Gastroesophageal sphincter (tissue), 4 donors: Measurements from ENCODE around the gene CLEC2L. TPM values are rescaled to one million over a fixed set of nuclear protein-coding genes. Genes with fewer than 3 reads are reported as not detected.

ENCODE experiments used
- ATAC-seq: fragments of 150-250 bp; one replicate; pipeline ENCODE4 v1.9.1; 2016; ENCODE audit warnings: mild to moderate bottlenecking, moderate library complexity
- H3K27ac ChIP-seq, 4 donors: fragments of 200-600 bp; sonication (generic) in 3 of 4; 1 replicate in 3 of 4; 2 replicates in 1 of 4; pipeline ENCODE4 v1.5.1; 2016 to 2019
- H3K27me3 ChIP-seq: fragments of 200-600 bp; sonication (generic); one replicate; pipeline ENCODE4 v1.5.1; 2019
- H3K36me3 ChIP-seq, 2 donors: fragments of 200-600 bp; sonication (generic); one replicate each; pipeline ENCODE4 v1.5.1; 2019; ENCODE audit warnings: control low read depth in 1 of 2
- H3K4me1 ChIP-seq, 3 donors: fragments of 200-600 bp; sonication (generic); 1 replicate in 2 of 3; 2 replicates in 1 of 3; pipeline ENCODE4 v1.5.1; 2016 to 2019; ENCODE audit warnings: control low read depth in 2 of 3
- H3K4me3 ChIP-seq, 2 donors: fragments of 200-600 bp; sonication (generic); one replicate each; pipeline ENCODE4 v1.5.1; 2019; ENCODE audit warnings: mild to moderate bottlenecking in 1 of 2, moderate library complexity in 1 of 2
- H3K9me3 ChIP-seq, 3 donors: fragments of 200-600 bp; sonication (generic); one replicate each; pipeline ENCODE4 v1.5.1; 2017 to 2019; ENCODE audit warnings: control low read depth in 2 of 3
- EP300 ChIP-seq: sonication (generic); formaldehyde crosslinking; IDR thresholded peaks from one replicate; pipeline ENCODE4 v1.6.1; 2017; ENCODE audit warnings: antibody characterized with exemption, mild to moderate bottlenecking
- POLR2A ChIP-seq, 2 donors: fragments of 450-650 bp; IDR thresholded peaks; one replicate each; pipeline ENCODE4 v1.6.1; 2017; ENCODE audit warnings: antibody characterized with exemption in 2 of 2, mild to moderate bottlenecking in 2 of 2, moderate library complexity in 1 of 2
- POLR2AphosphoS5 ChIP-seq: sonication (generic); formaldehyde crosslinking; IDR thresholded peaks from one replicate; pipeline ENCODE4 v1.6.1; 2017; ENCODE audit warnings: antibody characterized with exemption
- WGBS, 2 donors: methylation state at CpG; one replicate each; pipeline ENCODE4 v1.1.5; 2018; ENCODE audit warnings: low coverage in 1 of 2; 5-methylcytosine and 5-hydroxymethylcytosine counted together
- total RNA-seq, 4 donors: library from RNA; depleted of rRNA; stranded (reverse); fragments of >200 nt; gene quantifications; one replicate each; pipeline ENCODE4 v1.1.0, GENCODE V29; 2016
- TF ChIP-seq, protein P1 (sequence below), 4 experiments: fragments of 200-600 bp in 2 of 4; fragments of 450-650 bp in 2 of 4; sonication (generic) in 1 of 4; IDR thresholded peaks; one replicate each; pipeline ENCODE4 v1.5.1; 2017 to 2019; ENCODE audit warnings: antibody characterized with exemption in 4 of 4, mild to moderate bottlenecking in 2 of 4, moderate library complexity in 2 of 4

CLEC2L gene
- total RNA-seq, 4 donors from 2014 or later, result 0.39 TPM; not detected in 3

DNA sequence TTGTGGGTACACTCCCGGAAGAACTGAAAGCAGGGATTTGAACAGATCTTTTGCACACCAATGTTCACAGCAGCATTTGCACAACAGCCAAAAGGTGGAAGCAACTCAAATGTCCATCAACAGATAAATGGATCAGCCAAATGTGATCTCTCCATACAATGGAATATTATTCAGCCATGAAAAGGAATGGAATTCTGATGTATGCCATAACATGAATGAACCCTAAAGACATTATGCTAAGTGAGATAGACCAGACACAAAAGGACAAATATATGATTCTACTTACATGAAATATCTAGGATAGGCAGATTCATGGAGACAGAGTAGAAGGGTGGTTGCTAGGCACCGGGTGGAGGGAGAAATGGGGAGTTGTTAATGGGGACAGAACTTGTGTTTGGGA lies 36.7 kb downstream of the CLEC2L start:
- H3K4me3 ChIP-seq, result no peak overlapping the region
- no peaks in the 10 kb centered on the region for H3K9me3 ChIP-seq
- peaks cover 30% of the 10 kb centered on the region for H3K27me3 ChIP-seq
- 83 to 85% methylated on average over 1 to 2 of the region's 2 CpGs for WGBS, 2 donors
- H3K4me1 ChIP-seq, result no peaks in the 10 kb centered on the region
- TF ChIP-seq POLR2A (IDR thresholded peaks at IDR 0.05) (no peak), EP300 (no peak), POLR2AphosphoS5 (no peak)
- TF ChIP-seq, protein P1, sequence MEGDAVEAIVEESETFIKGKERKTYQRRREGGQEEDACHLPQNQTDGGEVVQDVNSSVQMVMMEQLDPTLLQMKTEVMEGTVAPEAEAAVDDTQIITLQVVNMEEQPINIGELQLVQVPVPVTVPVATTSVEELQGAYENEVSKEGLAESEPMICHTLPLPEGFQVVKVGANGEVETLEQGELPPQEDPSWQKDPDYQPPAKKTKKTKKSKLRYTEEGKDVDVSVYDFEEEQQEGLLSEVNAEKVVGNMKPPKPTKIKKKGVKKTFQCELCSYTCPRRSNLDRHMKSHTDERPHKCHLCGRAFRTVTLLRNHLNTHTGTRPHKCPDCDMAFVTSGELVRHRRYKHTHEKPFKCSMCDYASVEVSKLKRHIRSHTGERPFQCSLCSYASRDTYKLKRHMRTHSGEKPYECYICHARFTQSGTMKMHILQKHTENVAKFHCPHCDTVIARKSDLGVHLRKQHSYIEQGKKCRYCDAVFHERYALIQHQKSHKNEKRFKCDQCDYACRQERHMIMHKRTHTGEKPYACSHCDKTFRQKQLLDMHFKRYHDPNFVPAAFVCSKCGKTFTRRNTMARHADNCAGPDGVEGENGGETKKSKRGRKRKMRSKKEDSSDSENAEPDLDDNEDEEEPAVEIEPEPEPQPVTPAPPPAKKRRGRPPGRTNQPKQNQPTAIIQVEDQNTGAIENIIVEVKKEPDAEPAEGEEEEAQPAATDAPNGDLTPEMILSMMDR (IDR thresholded peaks at IDR 0.05), result no peak
- no peaks in the 10 kb centered on the region for H3K36me3 ChIP-seq
- no peak for ATAC-seq
- H3K27ac ChIP-seq, result no peak overlapping the region

DNA sequence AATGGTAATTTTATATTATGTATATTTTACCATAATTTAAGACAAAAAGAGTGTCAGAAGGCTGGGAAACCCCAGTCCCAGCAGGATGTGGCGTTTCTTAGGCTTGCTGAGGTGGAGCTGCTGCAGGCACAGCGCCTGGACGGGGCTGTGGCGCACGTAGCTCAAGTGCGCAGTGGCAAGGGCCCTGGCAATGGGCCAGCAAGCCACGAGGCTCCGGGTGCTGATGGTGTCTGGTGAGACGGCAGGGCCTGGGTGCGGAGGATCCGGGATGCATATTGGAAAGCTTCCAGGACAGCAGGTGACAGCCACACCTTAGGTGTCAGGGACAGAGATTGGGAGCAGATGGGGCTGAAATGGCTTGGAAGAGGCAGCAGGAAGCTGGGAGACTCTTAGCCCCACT lies 37.2 kb downstream of the CLEC2L start:
- Histone ChIP-seq H3K4me3 (no peak overlapping the region), H3K27me3 (peaks cover 30% of the 10 kb centered on the region), H3K27ac (no peak overlapping the region), H3K9me3 (no peaks in the 10 kb centered on the region), H3K4me1 (no peaks in the 10 kb centered on the region), H3K36me3 (no peaks in the 10 kb centered on the region)
- WGBS, 2 donors, result 86% methylated on average over 9 of the region's 11 CpGs; no CpG with 5 or more reads in 1 of the 2 donors
- TF ChIP-seq EP300 (no peak), POLR2AphosphoS5 (peak; percentile 4), POLR2A (IDR thresholded peaks at IDR 0.05) (no peak)
- TF ChIP-seq, protein P1 (IDR thresholded peaks at IDR 0.05), result no peak
- ATAC-seq, result no peak

DNA sequence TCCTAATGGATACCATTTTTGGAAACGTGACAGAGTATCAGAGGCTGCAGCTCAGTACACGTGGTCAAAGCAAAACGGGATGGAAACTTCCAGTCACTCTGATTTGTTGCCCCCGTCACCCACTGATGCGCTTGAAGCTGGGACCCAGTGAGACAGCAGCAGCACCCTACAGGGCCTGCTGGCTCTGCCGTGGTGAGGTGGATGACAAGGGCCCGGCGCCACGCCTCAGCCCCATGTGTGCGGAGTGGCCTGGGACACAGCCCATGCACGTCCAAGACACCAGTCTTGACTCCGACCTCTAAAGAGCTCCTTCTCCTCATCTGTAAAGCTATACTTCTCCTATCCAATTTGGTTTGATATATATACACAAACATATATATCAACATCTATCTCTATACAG lies 39.0 kb downstream of the CLEC2L start:
- H3K9me3 ChIP-seq, result no peaks in the 10 kb centered on the region
- TF ChIP-seq, protein P1 (IDR thresholded peaks at IDR 0.05), result no peak
- TF ChIP-seq POLR2AphosphoS5 (no peak), POLR2A (IDR thresholded peaks at IDR 0.05) (no peak), EP300 (no peak)
- H3K27ac ChIP-seq, result no peak overlapping the region
- H3K27me3 ChIP-seq, result peaks cover 24% of the 10 kb centered on the region
- peaks cover 0 to 8% of the 10 kb centered on the region in 2 donors for H3K36me3 ChIP-seq
- ATAC-seq, result no peak
- no peak overlapping the region for H3K4me3 ChIP-seq
- 85 to 96% methylated on average over 8 to 10 of the region's 12 CpGs for WGBS, 2 donors
- no peaks in the 10 kb centered on the region for H3K4me1 ChIP-seq

DNA sequence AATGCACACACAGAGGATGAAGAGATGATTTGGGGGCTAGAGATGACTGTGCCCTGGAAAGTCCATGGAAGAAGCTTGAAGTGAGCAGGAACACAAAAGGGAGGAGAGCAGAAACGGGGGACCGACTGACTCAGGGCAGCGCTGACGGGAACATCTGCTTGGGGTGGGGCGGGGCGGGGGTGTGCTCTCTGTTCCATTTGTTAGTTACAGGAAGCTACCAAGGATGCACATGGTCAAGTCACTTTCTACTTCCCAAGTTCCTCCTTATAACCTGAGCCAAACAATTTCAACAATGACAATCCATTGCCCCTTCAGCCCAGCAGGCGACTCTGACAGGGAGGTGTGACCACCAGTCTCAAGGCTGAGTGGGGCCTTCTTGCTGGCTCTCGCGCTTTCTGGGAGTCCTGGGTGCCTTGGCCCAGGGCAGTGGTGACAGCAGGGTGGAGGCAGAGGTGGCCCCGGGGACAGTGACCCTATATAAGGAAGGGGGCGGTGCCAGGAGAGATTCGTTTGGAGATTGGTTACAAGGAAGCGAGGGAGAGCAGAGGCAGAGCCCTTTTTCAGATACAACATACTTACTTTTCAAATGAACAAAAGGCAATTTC lies 39.6 kb downstream of the CLEC2L start:
- Histone ChIP-seq H3K4me3 (no peak overlapping the region), H3K9me3 (no peaks in the 10 kb centered on the region), H3K27ac (no peak overlapping the region), H3K4me1 (no peaks in the 10 kb centered on the region), H3K36me3 (peaks cover 0 to 14% of the 10 kb centered on the region in 2 donors), H3K27me3 (peaks cover 19% of the 10 kb centered on the region)
- WGBS, 2 donors, result 70 to 74% methylated on average over 2 to 8 of the region's 13 CpGs
- no peak for ATAC-seq
- TF ChIP-seq EP300 (no peak), POLR2AphosphoS5 (no peak)
- TF ChIP-seq, protein P1 (IDR thresholded peaks at IDR 0.05), result no peak

DNA sequence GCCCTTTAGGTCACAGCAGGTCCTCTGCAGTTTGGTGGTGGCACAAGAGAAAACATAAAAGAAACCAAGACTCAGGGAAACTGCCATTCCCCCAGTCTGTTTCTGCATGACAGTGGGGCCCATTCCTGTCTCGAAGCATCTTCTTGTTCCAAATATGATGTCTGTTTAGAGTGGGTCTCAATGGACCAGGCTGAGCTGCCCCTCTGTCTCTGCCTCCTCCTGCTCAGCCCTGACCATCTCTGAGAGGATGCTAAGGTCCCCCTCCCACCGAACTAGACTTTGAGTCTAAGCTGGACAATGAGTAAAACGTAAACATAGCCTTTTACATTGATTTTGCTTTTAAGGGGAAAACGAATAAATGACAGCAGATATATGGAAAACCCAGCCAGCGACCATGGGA lies 40.4 kb downstream of the CLEC2L start:
- H3K27ac ChIP-seq, result no peak overlapping the region
- WGBS, 2 donors, result 89% methylated on average over 5 of the region's 5 CpGs

More for the DNA sequence above, 40.4 kb downstream of the CLEC2L start:
- Histone ChIP-seq H3K27me3 (peaks cover 12% of the 10 kb centered on the region), H3K36me3 (peaks cover 0 to 22% of the 10 kb centered on the region in 2 donors), H3K4me3 (no peak overlapping the region), H3K9me3 (no peaks in the 10 kb centered on the region), H3K4me1 (no peaks in the 10 kb centered on the region)
- ATAC-seq, result no peak
- no peak for TF ChIP-seq POLR2A (IDR thresholded peaks at IDR 0.05)
- TF ChIP-seq, protein P1 (IDR thresholded peaks at IDR 0.05), result no peak
- no peak for TF ChIP-seq EP300
- no peak for TF ChIP-seq POLR2AphosphoS5
